Glutamatergic neuron (in vitro differentiated cells): ENCODE measurements around the gene ULK2. TPM values are rescaled to one million over a fixed set of nuclear protein-coding genes. Genes with fewer than 3 reads are reported as not detected.

Experiments
- DNase-seq: peaks from one replicate; pipeline ENCODE4 v3.0.0; 2022
- H3K27ac Mint-ChIP-seq: one replicate; pipeline ENCODE4 v1.8.0; 2020; ENCODE audit warnings: mild to moderate bottlenecking, mixed read lengths, inconsistent platforms; ENCODE audit not compliant: unreplicated experiment
- H3K27me3 Mint-ChIP-seq: one replicate; pipeline ENCODE4 v1.8.0; 2020; ENCODE audit warnings: mild to moderate bottlenecking, moderate library complexity, mixed read lengths, inconsistent platforms; ENCODE audit not compliant: unreplicated experiment
- H3K36me3 Mint-ChIP-seq: one replicate; pipeline ENCODE4 v1.8.0; 2020; ENCODE audit warnings: mild to moderate bottlenecking, mixed read lengths, inconsistent platforms; ENCODE audit not compliant: unreplicated experiment
- H3K4me1 Mint-ChIP-seq: one replicate; pipeline ENCODE4 v1.8.0; 2020; ENCODE audit warnings: mild to moderate bottlenecking, low read depth, mixed read lengths, inconsistent platforms; ENCODE audit not compliant: unreplicated experiment
- H3K4me3 Mint-ChIP-seq: one replicate; pipeline ENCODE4 v1.8.0; 2020; ENCODE audit warnings: mild to moderate bottlenecking, mixed read lengths, inconsistent platforms; ENCODE audit not compliant: unreplicated experiment
- H3K9me3 Mint-ChIP-seq: one replicate; pipeline ENCODE4 v1.8.0; 2020; ENCODE audit warnings: mild to moderate bottlenecking, moderate library complexity, mixed read lengths, inconsistent platforms; ENCODE audit not compliant: unreplicated experiment
- CTCF ChIP-seq: fragments of 200-600 bp; sonication (generic); IDR thresholded peaks from one replicate; pipeline ENCODE4 v1.5.0; 2021; ENCODE audit not compliant: partially characterized antibody, unreplicated experiment
- total RNA-seq: library from RNA; stranded (reverse); fragmentation: NEBNext Ultra II Directional; extraction: Animal tissue kit (Norgen Biotek cat#: 25700); gene quantifications from one replicate; pipeline ENCODE4 v1.2.1, GENCODE V29; 2021; ENCODE audit not compliant: unreplicated experiment

Gene ULK2
- total RNA-seq, 1 donor from 2014 or later, result 42.3 TPM

DNA sequence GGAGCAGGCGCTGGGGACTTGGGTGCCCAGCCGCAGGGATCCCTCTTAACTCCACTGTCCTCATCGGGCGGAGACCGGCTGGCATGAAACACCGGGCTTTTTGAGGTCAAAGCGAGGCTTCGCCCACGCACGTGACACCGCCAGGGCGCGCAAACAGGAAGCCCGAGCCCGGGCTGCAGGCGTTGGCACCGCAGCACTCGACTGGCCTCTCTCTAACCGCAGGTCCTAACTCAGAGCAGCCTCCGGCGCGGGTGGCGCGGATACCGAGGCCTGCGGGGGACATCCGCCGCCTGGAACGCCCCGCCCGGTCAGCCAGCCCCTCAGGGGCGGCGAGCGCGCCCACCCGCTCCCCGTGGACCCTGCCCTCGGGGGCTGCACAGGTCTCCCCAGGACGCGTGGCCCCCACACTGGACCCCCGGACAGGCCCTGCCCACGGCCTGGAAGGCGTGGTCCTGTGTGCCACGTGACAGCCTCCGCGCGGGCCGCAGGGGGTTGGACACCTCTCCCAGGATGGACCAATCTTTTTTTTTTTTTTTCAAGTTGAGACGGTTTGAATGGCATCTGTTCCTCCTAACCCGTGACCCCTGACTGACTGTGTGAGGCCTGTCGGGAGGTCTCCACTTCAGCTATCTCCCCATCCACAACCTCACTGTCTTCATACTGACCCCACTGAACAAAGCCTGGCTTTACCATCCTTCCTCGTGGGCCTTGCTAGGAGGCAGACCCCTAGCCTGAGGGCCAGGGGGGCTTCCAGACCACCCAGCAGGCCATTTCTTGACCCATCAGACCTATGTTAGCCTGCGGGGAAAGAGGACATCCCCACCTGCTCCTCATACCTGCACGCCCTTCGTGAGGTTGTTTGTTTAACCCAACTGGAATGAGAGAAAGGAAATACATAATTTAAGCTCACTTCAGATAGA is 143.0 kb downstream of the ULK2 start:
- no peak for DNase-seq
- Mint-ChIP-seq H3K36me3 (peaks cover 7% of the 10 kb centered on the region), H3K4me3 (no peak overlapping the region), H3K27me3 (peaks cover 1% of the 10 kb centered on the region), H3K4me1 (no peaks in the 10 kb centered on the region), H3K9me3 (peaks cover 1% of the 10 kb centered on the region), H3K27ac (no peak overlapping the region)
- TF ChIP-seq CTCF, result no peak

GRCh38 chr17:19723964-19724363 is 143.8 kb downstream of the ULK2 start:
- no peak overlapping the region for H3K27ac Mint-ChIP-seq
- no peaks in the 10 kb centered on the region for H3K4me1 Mint-ChIP-seq
- no peak for TF ChIP-seq CTCF

More at GRCh38 chr17:19723964-19724363, 143.8 kb downstream of the ULK2 start:
- H3K4me3 Mint-ChIP-seq, result no peak overlapping the region
- H3K36me3 Mint-ChIP-seq, result peaks cover 7% of the 10 kb centered on the region
- no peak for DNase-seq
- H3K9me3 Mint-ChIP-seq, result peaks cover 2% of the 10 kb centered on the region
- peaks cover 2% of the 10 kb centered on the region for H3K27me3 Mint-ChIP-seq

Other genes starting within 250 kb of the ULK2 start
- 42.6 TPM for gene ALDH3A2, start 219.2 kb downstream of the ULK2 start, total RNA-seq
- not detected for gene SLC47A2, start 151.4 kb downstream of the ULK2 start, total RNA-seq
- gene ALDH3A1, start 119.6 kb downstream of the ULK2 start, total RNA-seq, result not detected
- gene AKAP10, start 109.9 kb upstream of the ULK2 start, total RNA-seq, result 29.8 TPM
- 60.6 TPM for gene SPECC1, start 141.4 kb upstream of the ULK2 start, total RNA-seq